Endodermal cell (in vitro differentiated cells): ENCODE results near the gene RERE. TPM values are rescaled to one million over a fixed set of nuclear protein-coding genes. Genes with fewer than 3 reads are reported as not detected.

Experiments
- DNase-seq: peaks from one replicate; pipeline ENCODE4 v3.0.0-alpha.2; 2017
- H3K27ac ChIP-seq: 2 replicates; pipeline ENCODE4 v1.5.1; 2013; ENCODE audit warnings: mild to moderate bottlenecking, low read depth, low read length, moderate library complexity
- H3K27me3 ChIP-seq: 2 replicates; pipeline ENCODE4 v1.6.1; 2013; ENCODE audit warnings: mild to moderate bottlenecking, low read length, moderate library complexity; ENCODE audit not compliant: insufficient read depth, control insufficient read depth, poor library complexity, severe bottlenecking
- H3K36me3 ChIP-seq: 2 replicates; pipeline ENCODE4 v1.7.0; 2013; ENCODE audit warnings: mild to moderate bottlenecking, low read length, moderate library complexity; ENCODE audit not compliant: control insufficient read depth, insufficient read depth
- H3K4me1 ChIP-seq: one replicate; pipeline ENCODE4 v1.7.0; 2013; ENCODE audit warnings: low read length; ENCODE audit not compliant: control insufficient read depth, insufficient read depth
- H3K4me3 ChIP-seq: 2 replicates; pipeline ENCODE4 v1.5.1; 2013; ENCODE audit warnings: mild to moderate bottlenecking, low read length, moderate library complexity
- H3K9ac ChIP-seq: 2 replicates; pipeline ENCODE4 v1.6.1; 2013; ENCODE audit warnings: mild to moderate bottlenecking, low read length, moderate library complexity; ENCODE audit not compliant: poor library complexity, severe bottlenecking; ENCODE audit errors: extremely low read depth
- H3K9me3 ChIP-seq: 2 replicates; pipeline ENCODE4 v1.6.1; 2013; ENCODE audit warnings: mild to moderate bottlenecking, low read length, moderate library complexity; ENCODE audit not compliant: control insufficient read depth
- H3K27ac Mint-ChIP-seq: 2 replicates; pipeline ENCODE4 v1.8.0; 2020; ENCODE audit warnings: mixed read lengths
- H3K27me3 Mint-ChIP-seq: 2 replicates; pipeline ENCODE4 v1.8.0; 2021; ENCODE audit warnings: mild to moderate bottlenecking, mixed read lengths; ENCODE audit not compliant: insufficient read depth
- H3K36me3 Mint-ChIP-seq: 2 replicates; pipeline ENCODE4 v1.8.0; 2020; ENCODE audit warnings: low read depth, mixed read lengths
- H3K4me1 Mint-ChIP-seq: 2 replicates; pipeline ENCODE4 v1.8.0; 2020; ENCODE audit warnings: mixed read lengths
- H3K4me3 Mint-ChIP-seq: 2 replicates; pipeline ENCODE4 v1.8.0; 2020; ENCODE audit warnings: mild to moderate bottlenecking, moderate library complexity, mixed read lengths
- H3K9me3 Mint-ChIP-seq: 2 replicates; pipeline ENCODE4 v1.8.0; 2020; ENCODE audit warnings: mild to moderate bottlenecking, mixed read lengths
- CTCF ChIP-seq: fragments of 200-600 bp; sonication (generic); conservative IDR thresholded peaks from 2 replicates; pipeline ENCODE4 v1.5.0; 2021; ENCODE audit warnings: antibody characterized with exemption, mild to moderate bottlenecking
- WGBS, 2 experiments: methylation state at CpG; one replicate each; pipeline versions ENCODE4 v1.1.5 to v1.1.7; 2013; ENCODE audit warnings: missing lambda C conversion rate in 2 of 2, mixed read lengths in 1 of 2; ENCODE audit not compliant: insufficient coverage in 1 of 2, insufficient read length in 1 of 2; 5-methylcytosine and 5-hydroxymethylcytosine counted together
- total RNA-seq, 2 donors: library from RNA; stranded (reverse); fragmentation: NEBNext Ultra II Directional in 1 of 2; extraction: Animal tissue kit (Norgen Biotek cat#: 25700) in 1 of 2; gene quantifications; 2 replicates in 1 of 2; 3 replicates in 1 of 2; pipeline ENCODE4 v1.2.1, GENCODE V29; 2021

The RERE gene
- total RNA-seq, 2 donors from 2014 or later = 159 to 179 TPM

GRCh38 chr1:8430476-8430875 is 387.0 kb downstream of the RERE start:
- TF ChIP-seq CTCF = no peak
- Mint-ChIP-seq H3K4me3 (no peak overlapping the region), H3K9me3 (no peaks in the 10 kb centered on the region), H3K27ac (no peak overlapping the region), H3K4me1 (peaks cover 16% of the 10 kb centered on the region), H3K36me3 (peaks cover 13% of the 10 kb centered on the region), H3K27me3 (no peaks in the 10 kb centered on the region)
- no peak for DNase-seq
- Histone ChIP-seq H3K36me3 (peaks cover 9% of the 10 kb centered on the region), H3K27me3 (no peaks in the 10 kb centered on the region), H3K9ac (no peak overlapping the region), H3K27ac (no peak overlapping the region), H3K9me3 (no peaks in the 10 kb centered on the region), H3K4me3 (no peak overlapping the region), H3K4me1 (no peaks in the 10 kb centered on the region)
- WGBS, 2 experiments = 88% methylated on average over 2 of the region's 2 CpGs; no CpG with 5 or more reads in 1 of the 2 experiments

DNA sequence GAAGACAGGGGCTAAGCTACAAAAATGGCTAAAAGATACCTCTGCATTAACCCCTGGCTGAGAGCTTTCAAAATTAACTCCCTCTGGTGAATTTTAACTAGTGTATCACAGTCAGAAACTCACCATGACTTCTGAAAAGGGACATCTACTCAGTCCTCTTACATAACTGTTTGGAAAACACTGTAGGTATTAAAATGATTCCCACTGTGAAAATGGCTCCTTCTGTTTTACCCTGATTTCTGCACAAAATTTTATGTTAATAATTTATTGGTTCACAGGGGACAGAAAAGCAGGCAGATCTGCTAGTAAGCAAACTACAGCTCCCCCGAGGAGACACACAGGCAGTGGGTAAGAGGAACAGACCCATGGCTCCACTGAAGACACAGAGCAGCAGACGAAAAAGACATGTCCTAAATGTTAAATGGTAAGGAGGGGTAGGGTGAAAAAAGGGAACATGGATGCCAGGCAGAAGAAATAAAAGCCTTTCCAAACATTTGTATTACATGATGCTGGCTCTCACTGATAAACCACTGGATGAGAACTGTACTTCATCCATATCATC is 387.8 kb downstream of the RERE start:
- H3K27me3 Mint-ChIP-seq = no peaks in the 10 kb centered on the region
- H3K27ac Mint-ChIP-seq = no peak overlapping the region
- H3K4me1 ChIP-seq = no peaks in the 10 kb centered on the region
- 90 to 92% methylated on average over 2 of the region's 2 CpGs for WGBS, 2 experiments
- H3K27me3 ChIP-seq = no peaks in the 10 kb centered on the region
- H3K9me3 ChIP-seq = no peaks in the 10 kb centered on the region
- no peak for DNase-seq
- H3K9me3 Mint-ChIP-seq = no peaks in the 10 kb centered on the region
- H3K9ac ChIP-seq = no peak overlapping the region
- peaks cover 9% of the 10 kb centered on the region for H3K36me3 ChIP-seq
- peaks cover 12% of the 10 kb centered on the region for H3K36me3 Mint-ChIP-seq
- H3K4me1 Mint-ChIP-seq = peaks cover 24% of the 10 kb centered on the region
- no peak overlapping the region for H3K4me3 ChIP-seq
- H3K4me3 Mint-ChIP-seq = no peak overlapping the region
- H3K27ac ChIP-seq = no peak overlapping the region
- no peak for TF ChIP-seq CTCF

GRCh38 chr1:8428441-8428840 is 389.0 kb downstream of the RERE start:
- Mint-ChIP-seq H3K9me3 (no peaks in the 10 kb centered on the region), H3K4me1 (peaks cover 29% of the 10 kb centered on the region), H3K4me3 (no peak overlapping the region), H3K36me3 (peaks cover 4% of the 10 kb centered on the region), H3K27ac (no peak overlapping the region), H3K27me3 (no peaks in the 10 kb centered on the region)
- Histone ChIP-seq H3K27me3 (no peaks in the 10 kb centered on the region), H3K4me1 (no peaks in the 10 kb centered on the region), H3K36me3 (peaks cover 9% of the 10 kb centered on the region), H3K9me3 (no peaks in the 10 kb centered on the region), H3K9ac (no peak overlapping the region), H3K4me3 (no peak overlapping the region), H3K27ac (no peak overlapping the region)
- no peak for TF ChIP-seq CTCF
- no peak for DNase-seq
- 91 to 93% methylated on average over 4 to 5 of the region's 5 CpGs for WGBS, 2 experiments
